Esophagus muscularis mucosa (tissue), 4 donors: ENCODE data around the gene CDH15.
"Not testable (repeated sequence)": the region's sequence is repeated elsewhere in the genome, so short reads cannot be mapped to it uniquely, and the experiment has no call there.

Experiments
- EP300 ChIP-seq: sonication (generic); formaldehyde crosslinking; IDR thresholded peaks from one replicate; pipeline ENCODE4 v1.6.1; 2017; ENCODE audit warnings: antibody characterized with exemption
- POLR2A ChIP-seq: fragments of 450-650 bp; IDR thresholded peaks from one replicate; pipeline ENCODE4 v1.6.1; 2017; ENCODE audit warnings: antibody characterized with exemption, moderate library complexity, mild to moderate bottlenecking, low read depth
- POLR2AphosphoS5 ChIP-seq, 2 donors: sonication (generic); formaldehyde crosslinking; IDR thresholded peaks; one replicate each; pipeline ENCODE4 v1.6.1; 2017; ENCODE audit warnings: antibody characterized with exemption in 2 of 2
- TF ChIP-seq, protein P1 (sequence below), 3 experiments: fragments of 200-600 bp in 2 of 3; fragments of 450-650 bp in 1 of 3; sonication (generic) in 2 of 3; IDR thresholded peaks; one replicate each; pipeline ENCODE4 v1.5.1; 2017 to 2019; ENCODE audit warnings: antibody characterized with exemption in 3 of 3, mild to moderate bottlenecking in 2 of 3, moderate library complexity in 1 of 3

DNA sequence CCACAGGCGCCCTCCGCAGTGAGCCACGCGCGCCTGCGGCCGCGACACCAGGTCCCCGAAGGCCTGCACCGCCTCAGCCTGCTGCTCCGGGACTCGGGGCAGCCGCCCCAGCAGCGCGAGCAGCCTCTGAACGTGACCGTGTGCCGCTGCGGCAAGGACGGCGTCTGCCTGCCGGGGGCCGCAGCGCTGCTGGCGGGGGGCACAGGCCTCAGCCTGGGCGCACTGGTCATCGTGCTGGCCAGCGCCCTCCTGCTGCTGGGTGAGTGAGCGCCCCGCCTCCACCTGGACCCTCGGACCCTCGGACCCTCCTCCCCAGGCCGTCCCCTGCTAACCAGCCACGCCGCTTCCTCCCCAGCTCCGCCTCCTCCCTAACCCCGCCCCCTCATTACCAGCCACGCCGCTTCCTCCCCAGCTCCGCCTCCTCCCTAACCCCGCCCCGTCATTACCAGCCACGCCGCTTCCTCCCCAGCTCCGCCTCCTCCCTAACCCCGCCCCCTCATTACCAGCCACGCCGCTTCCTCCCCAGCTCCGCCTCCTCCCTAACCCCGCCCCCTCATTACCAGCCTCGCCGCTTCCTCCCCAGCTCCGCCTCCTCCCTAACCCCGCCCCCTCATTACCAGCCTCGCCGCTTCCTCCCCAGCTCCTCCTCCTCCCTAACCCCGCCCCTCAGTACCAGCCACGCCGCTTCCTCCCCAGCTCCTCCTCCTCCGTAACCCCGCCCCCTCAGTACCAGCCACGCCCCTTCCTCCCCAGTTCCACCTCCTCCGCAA is 20.8 kb downstream of the CDH15 start:
- not testable (repeated sequence) for TF ChIP-seq EP300; POLR2A; POLR2AphosphoS5 (IDR thresholded peaks at IDR 0.05)
- TF ChIP-seq, protein P1, sequence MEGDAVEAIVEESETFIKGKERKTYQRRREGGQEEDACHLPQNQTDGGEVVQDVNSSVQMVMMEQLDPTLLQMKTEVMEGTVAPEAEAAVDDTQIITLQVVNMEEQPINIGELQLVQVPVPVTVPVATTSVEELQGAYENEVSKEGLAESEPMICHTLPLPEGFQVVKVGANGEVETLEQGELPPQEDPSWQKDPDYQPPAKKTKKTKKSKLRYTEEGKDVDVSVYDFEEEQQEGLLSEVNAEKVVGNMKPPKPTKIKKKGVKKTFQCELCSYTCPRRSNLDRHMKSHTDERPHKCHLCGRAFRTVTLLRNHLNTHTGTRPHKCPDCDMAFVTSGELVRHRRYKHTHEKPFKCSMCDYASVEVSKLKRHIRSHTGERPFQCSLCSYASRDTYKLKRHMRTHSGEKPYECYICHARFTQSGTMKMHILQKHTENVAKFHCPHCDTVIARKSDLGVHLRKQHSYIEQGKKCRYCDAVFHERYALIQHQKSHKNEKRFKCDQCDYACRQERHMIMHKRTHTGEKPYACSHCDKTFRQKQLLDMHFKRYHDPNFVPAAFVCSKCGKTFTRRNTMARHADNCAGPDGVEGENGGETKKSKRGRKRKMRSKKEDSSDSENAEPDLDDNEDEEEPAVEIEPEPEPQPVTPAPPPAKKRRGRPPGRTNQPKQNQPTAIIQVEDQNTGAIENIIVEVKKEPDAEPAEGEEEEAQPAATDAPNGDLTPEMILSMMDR (IDR thresholded peaks at IDR 0.05): not testable (repeated sequence)
